ENCODE results near the gene POLR3H.

DNA sequence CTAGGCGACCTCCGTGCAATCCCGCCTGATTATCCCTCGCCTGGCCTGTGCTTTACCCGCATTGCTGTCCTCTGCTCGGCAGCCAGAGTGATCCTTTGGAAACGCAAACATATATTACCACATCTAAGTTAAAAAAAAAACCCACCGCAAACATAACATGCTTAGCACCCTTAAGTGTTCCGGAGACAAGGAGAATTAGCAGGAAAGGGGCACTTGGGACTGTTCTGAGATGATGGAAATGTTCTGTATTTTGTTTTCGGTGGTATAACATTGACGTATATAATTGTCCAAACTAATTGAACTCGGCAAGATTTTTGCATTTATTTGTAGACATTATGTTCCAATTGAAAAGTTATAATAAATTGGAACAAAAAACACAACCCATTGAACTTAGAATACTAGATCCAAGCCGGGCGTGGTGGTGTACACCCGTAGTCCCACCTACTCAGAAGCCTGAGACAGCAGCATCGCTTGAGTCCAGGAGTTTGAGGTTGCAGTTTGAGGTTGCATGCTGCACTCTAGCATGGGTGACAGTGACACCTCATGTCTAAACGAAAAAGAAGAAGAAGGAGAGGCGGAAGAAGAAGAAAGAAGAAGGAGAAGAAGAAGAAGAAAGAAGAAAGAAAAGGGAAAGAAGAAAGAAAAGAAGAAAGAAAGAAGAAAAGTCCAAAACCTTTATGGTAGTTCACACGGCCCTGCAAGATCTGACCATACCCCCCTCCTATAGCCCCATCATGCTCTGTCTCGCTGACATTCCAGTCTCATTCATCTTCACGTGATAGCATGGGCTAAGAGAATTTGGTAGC is 604 bp upstream of the POLR3H start:
- no peak for TF ChIP-seq EZH2 (IDR thresholded peaks at IDR 0.05)
- TF ChIP-seq, protein P1, sequence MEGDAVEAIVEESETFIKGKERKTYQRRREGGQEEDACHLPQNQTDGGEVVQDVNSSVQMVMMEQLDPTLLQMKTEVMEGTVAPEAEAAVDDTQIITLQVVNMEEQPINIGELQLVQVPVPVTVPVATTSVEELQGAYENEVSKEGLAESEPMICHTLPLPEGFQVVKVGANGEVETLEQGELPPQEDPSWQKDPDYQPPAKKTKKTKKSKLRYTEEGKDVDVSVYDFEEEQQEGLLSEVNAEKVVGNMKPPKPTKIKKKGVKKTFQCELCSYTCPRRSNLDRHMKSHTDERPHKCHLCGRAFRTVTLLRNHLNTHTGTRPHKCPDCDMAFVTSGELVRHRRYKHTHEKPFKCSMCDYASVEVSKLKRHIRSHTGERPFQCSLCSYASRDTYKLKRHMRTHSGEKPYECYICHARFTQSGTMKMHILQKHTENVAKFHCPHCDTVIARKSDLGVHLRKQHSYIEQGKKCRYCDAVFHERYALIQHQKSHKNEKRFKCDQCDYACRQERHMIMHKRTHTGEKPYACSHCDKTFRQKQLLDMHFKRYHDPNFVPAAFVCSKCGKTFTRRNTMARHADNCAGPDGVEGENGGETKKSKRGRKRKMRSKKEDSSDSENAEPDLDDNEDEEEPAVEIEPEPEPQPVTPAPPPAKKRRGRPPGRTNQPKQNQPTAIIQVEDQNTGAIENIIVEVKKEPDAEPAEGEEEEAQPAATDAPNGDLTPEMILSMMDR (IDR thresholded peaks at IDR 0.05), result no peak
